ENCODE measurements around the gene MYBPH.

MYBPH gene

GRCh38 chr1:203199816-203200571 is 24.4 kb upstream of the MYBPH start:
- DNase-seq, result no peak

GRCh38 chr1:203199481-203199815 is 23.8 kb upstream of the MYBPH start:
- no peak for DNase-seq

GRCh38 chr1:203199002-203199401 is 23.4 kb upstream of the MYBPH start:
- no peak for DNase-seq

GRCh38 chr1:203197625-203198024 is 22.0 kb upstream of the MYBPH start:
- DNase-seq, result no peak

GRCh38 chr1:203196371-203196770 is 20.7 kb upstream of the MYBPH start:
- DNase-seq, result no peak

- DNase-seq, result no peak
Measured at GRCh38 chr1:203190949-203191348, 15.3 kb upstream of the MYBPH start.

GRCh38 chr1:203189951-203190352 is 14.3 kb upstream of the MYBPH start:
- peak; percentile 18 for DNase-seq

- no peak for DNase-seq
Measured at GRCh38 chr1:203188686-203189232, 13.1 kb upstream of the MYBPH start.

- no peak for DNase-seq
Measured at GRCh38 chr1:203187689-203188264, 12.2 kb upstream of the MYBPH start.

- no peak for DNase-seq
Measured at GRCh38 chr1:203187304-203187685, 11.7 kb upstream of the MYBPH start.

- DNase-seq, result no peak
Measured at GRCh38 chr1:203186446-203187303, 11.0 kb upstream of the MYBPH start, which contains the start of gene CHI3L1. TSS of gene CHI3L1 (minus strand) at chr1:203186704. CDS start at chr1:203186623, 81 bp downstream.

- DNase-seq, result no peak
Measured at GRCh38 chr1:203186091-203186445, 10.4 kb upstream of the MYBPH start.

- peak; percentile 16 for DNase-seq
Measured at GRCh38 chr1:203185585-203185984, 10.0 kb upstream of the MYBPH start.

GRCh38 chr1:203185061-203185461 is 9.4 kb upstream of the MYBPH start:
- DNase-seq, result no peak

- no peak for DNase-seq
Measured at GRCh38 chr1:203184467-203184866, 8.8 kb upstream of the MYBPH start.

- DNase-seq, result no peak
Measured at GRCh38 chr1:203183828-203184227, 8.2 kb upstream of the MYBPH start.

GRCh38 chr1:203182387-203182953 is 6.8 kb upstream of the MYBPH start:
- no peak for DNase-seq

- no peak for DNase-seq
Measured at GRCh38 chr1:203181586-203182386, 6.2 kb upstream of the MYBPH start.

- no peak for DNase-seq
Measured at GRCh38 chr1:203180611-203181330, 5.1 kb upstream of the MYBPH start.

- DNase-seq, result no peak
Measured at GRCh38 chr1:203179667-203180005, 4.0 kb upstream of the MYBPH start.

GRCh38 chr1:203178821-203179666 is 3.4 kb upstream of the MYBPH start:
- no peak for DNase-seq
